K562 (cell line): ENCODE measurements around the gene FGF22.

ENCODE experiments used
- ARHGAP35 ChIP-seq: fragments of 450-650 bp; IDR thresholded peaks from 2 replicates; pipeline ENCODE4 v1.6.1; 2018; ENCODE audit not compliant: partially characterized antibody
- CEBPZ ChIP-seq: fragments of 150-350 bp; IDR thresholded peaks from 2 replicates; pipeline ENCODE4 v1.6.1; 2014; ENCODE audit warnings: low read depth, mild to moderate bottlenecking, low read length, borderline replicate concordance
- CTCF ChIP-seq, 3 experiments: IDR thresholded peaks in 2 of 3; conservative IDR thresholded peaks in 1 of 3; 2 replicates each; pipeline ENCODE4 v1.5.1; 2011 to 2012; ENCODE audit warnings: low read length in 3 of 3, mild to moderate bottlenecking in 3 of 3, control low read depth in 2 of 3, improper control_type of control experiment in 1 of 3, inconsistent platforms in 1 of 3, low read depth in 1 of 3, mixed read lengths in 1 of 3, moderate library complexity in 1 of 3; ENCODE audit not compliant: insufficient read depth in 2 of 3
- FOXA3 ChIP-seq, 2 experiments: fragments of 450-650 bp in 1 of 2; sonication (generic) in 1 of 2; formaldehyde crosslinking; IDR thresholded peaks in 1 of 2; conservative IDR thresholded peaks in 1 of 2; 2 replicates each; pipeline versions ENCODE4 v1.4.0 to v1.8.0; 2020 to 2022; ENCODE audit warnings: mild to moderate bottlenecking in 2 of 2, missing genetic modification reagents in 1 of 2
- FOXP1 ChIP-seq: sonication (generic); formaldehyde crosslinking; IDR thresholded peaks from 2 replicates; pipeline ENCODE4 v1.8.0; 2022; ENCODE audit warnings: mild to moderate bottlenecking, missing genetic modification reagents
- HDAC1 ChIP-seq, 2 experiments: fragments of 450-650 bp; IDR thresholded peaks; 2 replicates each; pipeline ENCODE4 v1.6.1; 2016 to 2017; ENCODE audit warnings: inconsistent platforms in 1 of 2, mild to moderate bottlenecking in 1 of 2, moderate library complexity in 1 of 2
- KLF13 ChIP-seq: fragments of 450-650 bp; IDR thresholded peaks from 2 replicates; pipeline ENCODE4 v1.6.1; 2016; ENCODE audit warnings: missing genetic modification characterization, low read depth, mild to moderate bottlenecking, missing compliant biosample characterization, moderate library complexity, borderline replicate concordance
- POLR2AphosphoS5 ChIP-seq: IDR thresholded peaks from 2 replicates; pipeline ENCODE4 v1.6.1; 2011; ENCODE audit warnings: mild to moderate bottlenecking, low read depth, low read length, moderate library complexity; ENCODE audit not compliant: control insufficient read depth, insufficient read depth
- RAD21 ChIP-seq, 2 experiments: fragments of 250-450 bp in 1 of 2; fragments of 450-650 bp in 1 of 2; sonication (Bioruptor Pico) in 1 of 2; formaldehyde crosslinking in 1 of 2; IDR thresholded peaks in 1 of 2; conservative IDR thresholded peaks in 1 of 2; 2 replicates each; pipeline versions ENCODE4 v1.4.0 to v1.8.0; 2020 to 2022; ENCODE audit warnings: mild to moderate bottlenecking in 2 of 2, moderate library complexity in 1 of 2
- RUNX1 ChIP-seq: sonication (generic); IDR thresholded peaks from 2 replicates; pipeline ENCODE4 v1.6.1; 2016; ENCODE audit warnings: antibody characterized with exemption, low read depth
- ZNF3 ChIP-seq: fragments of 250-450 bp; sonication (Bioruptor Pico); IDR thresholded peaks from 2 replicates; pipeline ENCODE4 v1.5.0; 2021; ENCODE audit warnings: mild to moderate bottlenecking, moderate library complexity
- ZNF431 ChIP-seq: sonication (generic); formaldehyde crosslinking; IDR thresholded peaks from 2 replicates; pipeline ENCODE4 v1.8.0; 2022; ENCODE audit warnings: mild to moderate bottlenecking, missing genetic modification reagents
- TF ChIP-seq, protein P1 (sequence below): sonication (generic); formaldehyde crosslinking; IDR thresholded peaks from 2 replicates; pipeline ENCODE4 v1.9.0; 2022; ENCODE audit warnings: mild to moderate bottlenecking, missing genetic modification reagents

DNA sequence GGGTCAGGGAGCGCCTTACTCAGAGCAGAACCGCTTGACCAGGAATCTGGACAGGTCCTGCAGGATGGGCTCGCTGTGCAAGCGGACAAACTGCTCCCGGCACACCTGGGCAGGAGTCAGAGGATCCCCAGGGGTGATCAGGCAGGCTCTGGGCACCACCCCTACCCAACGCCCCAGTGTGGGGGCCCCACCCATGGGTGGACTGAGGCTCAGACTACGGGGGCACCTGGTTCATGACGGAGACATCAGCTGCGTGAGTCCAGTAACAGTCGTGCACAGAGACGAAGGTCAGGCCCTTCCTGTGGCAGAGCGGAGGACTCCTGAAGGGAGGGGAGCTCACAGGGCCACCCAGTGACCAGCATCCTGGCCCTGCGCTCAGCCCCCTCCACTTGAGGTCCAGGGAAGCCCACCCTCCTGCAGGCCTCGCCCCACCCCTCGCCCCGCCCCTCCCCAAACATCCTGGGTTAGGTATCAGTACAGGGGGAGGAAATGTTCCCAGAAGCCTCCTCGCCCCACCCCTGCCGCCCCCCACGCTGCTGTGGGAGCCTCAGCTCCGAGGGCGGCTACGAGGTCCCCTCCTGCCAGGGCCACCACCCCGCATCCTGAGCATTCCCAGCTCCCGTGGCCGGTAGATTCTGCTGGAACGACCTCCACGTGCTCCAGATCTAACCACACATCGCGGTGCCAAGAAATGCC lies 22.0 kb upstream of the FGF22 start:
- TF ChIP-seq CTCF (IDR thresholded peaks at IDR 0.05 in 2 of 3, conservative IDR thresholded peaks at IDR 0.05 in 1 of 3; ENCODE audit: insufficient read depth in 2 of 3, low read depth in 1 of 3, low read length in 3 of 3) = no peak
- TF ChIP-seq KLF13 = no peak
- TF ChIP-seq FOXP1 (CRISPR knock-in tag) = no peak
- TF ChIP-seq CEBPZ = no peak
- no peak for TF ChIP-seq ZNF3 (CRISPR knock-in tag)
- TF ChIP-seq ZNF431 (CRISPR knock-in tag) = no peak
- no peak for TF ChIP-seq HDAC1 (IDR thresholded peaks at IDR 0.05)
- no peak for TF ChIP-seq FOXA3 (CRISPR knock-in tag; conservative IDR thresholded peaks at IDR 0.05 in 1 of 2, IDR thresholded peaks at IDR 0.05 in 1 of 2)
- TF ChIP-seq RAD21 (CRISPR knock-in tag; conservative IDR thresholded peaks at IDR 0.05 in 1 of 2, IDR thresholded peaks at IDR 0.05 in 1 of 2) = no peak
- TF ChIP-seq, protein P1, sequence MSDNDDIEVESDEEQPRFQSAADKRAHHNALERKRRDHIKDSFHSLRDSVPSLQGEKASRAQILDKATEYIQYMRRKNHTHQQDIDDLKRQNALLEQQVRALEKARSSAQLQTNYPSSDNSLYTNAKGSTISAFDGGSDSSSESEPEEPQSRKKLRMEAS (CRISPR knock-in tag) = no peak
- TF ChIP-seq ARHGAP35 = no peak
- TF ChIP-seq RUNX1 = no peak
- no peak for TF ChIP-seq POLR2AphosphoS5
